Measurements from ENCODE around the gene KCNK6.

Gene KCNK6

GRCh38 chr19:38376576-38376975 is 56.9 kb downstream of the KCNK6 start:
- Histone ChIP-seq H3K27me3 (ENCODE audit: insufficient read depth, low read depth, severe bottlenecking) (no peaks in the 10 kb centered on the region), H3K36me3 (peaks cover 52% of the 10 kb centered on the region), H3K4me3 (ENCODE audit: low read depth, low read length) (no peak overlapping the region), H3K9me3 (ENCODE audit: severe bottlenecking) (no peaks in the 10 kb centered on the region), H3K27ac (no peak overlapping the region)
- no peak for TF ChIP-seq CTCF (IDR thresholded peaks at IDR 0.05; ENCODE audit: low read depth, low read length)
- DNase-seq = no peak

- Histone ChIP-seq H3K9me3 (ENCODE audit: severe bottlenecking) (no peaks in the 10 kb centered on the region), H3K27me3 (ENCODE audit: insufficient read depth, low read depth, severe bottlenecking) (no peaks in the 10 kb centered on the region), H3K36me3 (peaks cover 56% of the 10 kb centered on the region), H3K27ac (no peak overlapping the region), H3K4me3 (ENCODE audit: low read depth, low read length) (no peak overlapping the region)
- DNase-seq = no peak
- TF ChIP-seq CTCF (IDR thresholded peaks at IDR 0.05; ENCODE audit: low read depth, low read length) = no peak
These were observed 57.4 kb downstream of the KCNK6 start for GRCh38 chr19:38377052-38377451.

- no peak for TF ChIP-seq CTCF (IDR thresholded peaks at IDR 0.05; ENCODE audit: low read depth, low read length)
- Histone ChIP-seq H3K9me3 (ENCODE audit: severe bottlenecking) (no peaks in the 10 kb centered on the region), H3K36me3 (peaks cover 72% of the 10 kb centered on the region), H3K27me3 (ENCODE audit: insufficient read depth, low read depth, severe bottlenecking) (no peaks in the 10 kb centered on the region), H3K4me3 (ENCODE audit: low read depth, low read length) (no peak overlapping the region), H3K27ac (no peak overlapping the region)
- DNase-seq = no peak
These were observed 59.2 kb downstream of the KCNK6 start for GRCh38 chr19:38378866-38379265.

- Histone ChIP-seq H3K4me3 (ENCODE audit: low read depth, low read length) (no peak overlapping the region), H3K27ac (no peak overlapping the region), H3K36me3 (peaks cover 72% of the 10 kb centered on the region), H3K9me3 (ENCODE audit: severe bottlenecking) (no peaks in the 10 kb centered on the region), H3K27me3 (ENCODE audit: insufficient read depth, low read depth, severe bottlenecking) (no peaks in the 10 kb centered on the region)
- no peak for DNase-seq
- no peak for TF ChIP-seq CTCF (IDR thresholded peaks at IDR 0.05; ENCODE audit: low read depth, low read length)
These were observed 61.5 kb downstream of the KCNK6 start for GRCh38 chr19:38381138-38381537.

Data from WERI-Rb-1 (cell line).